Activated naive CD4-positive, alpha-beta T cell treated with anti-CD3 and anti-CD28 coated beads, Interleukin-2, amount 50 U/mL, for 16 hours (primary cell): ENCODE measurements around the gene MRPS23.

Experiments used
- DNase-seq: peaks from one replicate; pipeline ENCODE4 v3.0.0-alpha.2; 2020

Gene MRPS23

DNA sequence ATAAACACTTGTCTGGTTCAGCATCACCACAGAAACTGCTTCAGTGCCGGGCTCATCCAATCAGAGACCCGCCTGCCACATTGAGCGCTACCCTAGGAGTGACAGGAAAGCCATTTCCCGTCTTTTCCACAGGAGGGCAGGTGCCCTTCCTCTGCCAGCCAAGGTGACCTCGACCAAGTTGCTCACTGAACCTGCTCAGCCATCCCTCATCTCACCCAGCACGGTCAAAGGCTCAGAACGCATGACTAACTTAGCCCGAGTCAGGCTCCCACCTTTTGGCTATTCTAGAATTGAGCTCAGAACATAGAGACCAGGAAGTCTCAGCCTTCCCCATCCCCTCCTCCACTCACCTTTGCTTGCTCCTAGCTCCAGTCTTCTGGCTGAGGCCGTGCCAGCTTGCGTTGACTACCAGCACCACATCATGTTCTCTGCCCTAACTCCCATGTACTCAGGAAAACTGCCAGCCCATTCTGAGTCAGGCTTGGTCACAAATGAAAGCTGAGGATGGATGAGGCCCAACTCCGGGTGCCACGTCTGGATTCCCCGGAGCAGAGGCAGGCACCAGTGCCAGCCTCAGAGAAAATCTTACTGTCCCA lies 15.6 kb downstream of the MRPS23 start:
- no peak for DNase-seq

DNA sequence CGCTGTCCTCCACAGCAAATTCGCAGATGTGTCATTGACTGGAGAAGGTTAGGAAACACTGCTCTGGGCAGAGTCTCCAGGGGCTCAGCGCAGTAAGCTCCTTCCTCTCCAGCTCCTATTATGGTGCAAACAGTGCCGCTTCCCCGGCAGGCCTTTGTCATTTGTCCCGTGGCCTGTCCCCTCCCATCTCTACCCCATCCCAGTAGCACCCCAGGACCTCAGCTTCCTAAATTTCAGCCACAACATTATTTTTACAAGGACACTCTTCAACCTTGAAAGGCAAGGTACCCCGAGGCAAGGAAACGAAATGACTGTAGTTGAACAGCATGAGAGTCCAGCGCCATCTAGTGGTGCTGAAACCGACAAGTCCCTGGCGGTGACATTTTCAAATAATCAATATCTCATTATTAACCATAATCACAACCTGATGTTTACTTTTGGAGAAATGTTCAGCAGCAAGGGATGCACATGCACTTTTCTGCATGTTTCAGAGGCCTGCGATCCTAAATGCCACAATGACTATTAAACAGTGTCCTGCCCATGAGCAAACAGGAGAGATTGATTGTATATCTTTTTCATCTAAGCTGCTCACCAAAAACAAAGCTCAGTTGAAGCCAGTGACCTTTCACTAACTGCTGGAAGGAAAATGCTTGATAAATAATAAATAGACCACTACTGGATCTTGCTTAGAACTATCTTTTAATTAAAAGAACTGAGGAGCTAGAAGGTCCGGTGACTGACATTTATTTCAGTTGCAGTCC lies 16.5 kb downstream of the MRPS23 start:
- peak; percentile 68 for DNase-seq

DNA sequence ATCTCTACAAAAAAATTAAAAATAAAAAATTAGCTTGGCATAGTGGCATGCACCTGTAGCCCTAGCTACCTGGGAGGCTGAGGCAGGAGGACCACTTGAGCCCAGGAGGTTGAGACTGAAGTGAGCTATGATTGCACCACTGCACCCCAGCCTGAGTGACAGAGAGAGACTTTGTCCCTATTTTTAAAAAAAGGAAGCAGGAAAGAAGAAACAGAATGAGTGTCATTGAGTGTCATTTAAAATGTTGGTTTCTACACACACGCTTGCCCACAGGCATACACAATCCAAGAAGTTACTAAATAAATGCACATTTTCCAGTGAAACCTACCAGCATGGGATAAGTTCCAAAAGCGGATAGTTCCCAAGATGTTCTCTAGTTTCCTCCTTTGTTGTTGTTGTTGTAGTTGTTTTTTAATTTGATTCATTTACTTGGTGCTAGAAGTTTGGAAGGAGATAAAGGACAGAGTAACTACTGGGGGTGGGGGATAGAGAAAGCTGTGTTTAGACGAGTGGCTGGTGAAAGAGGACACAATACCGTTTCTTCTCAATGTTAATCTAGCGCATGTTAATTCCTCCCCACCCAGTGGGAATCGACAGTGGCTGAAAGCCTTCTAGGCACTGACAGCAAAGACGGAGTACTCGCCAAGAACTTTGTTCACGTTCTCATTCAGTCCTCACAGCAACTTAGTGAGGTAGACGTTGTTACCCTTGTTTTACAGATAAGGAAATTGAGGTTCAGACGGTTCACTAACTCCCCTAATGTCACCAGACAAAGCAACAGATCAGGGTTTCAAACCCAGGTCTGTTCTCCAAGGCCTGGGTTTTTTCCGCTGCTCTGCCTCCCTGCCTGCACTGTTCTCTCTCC lies 17.3 kb downstream of the MRPS23 start:
- DNase-seq: no peak

- DNase-seq: no peak
Observed at GRCh38 chr17:57830880-57831279, 19.0 kb downstream of the MRPS23 start.

DNA sequence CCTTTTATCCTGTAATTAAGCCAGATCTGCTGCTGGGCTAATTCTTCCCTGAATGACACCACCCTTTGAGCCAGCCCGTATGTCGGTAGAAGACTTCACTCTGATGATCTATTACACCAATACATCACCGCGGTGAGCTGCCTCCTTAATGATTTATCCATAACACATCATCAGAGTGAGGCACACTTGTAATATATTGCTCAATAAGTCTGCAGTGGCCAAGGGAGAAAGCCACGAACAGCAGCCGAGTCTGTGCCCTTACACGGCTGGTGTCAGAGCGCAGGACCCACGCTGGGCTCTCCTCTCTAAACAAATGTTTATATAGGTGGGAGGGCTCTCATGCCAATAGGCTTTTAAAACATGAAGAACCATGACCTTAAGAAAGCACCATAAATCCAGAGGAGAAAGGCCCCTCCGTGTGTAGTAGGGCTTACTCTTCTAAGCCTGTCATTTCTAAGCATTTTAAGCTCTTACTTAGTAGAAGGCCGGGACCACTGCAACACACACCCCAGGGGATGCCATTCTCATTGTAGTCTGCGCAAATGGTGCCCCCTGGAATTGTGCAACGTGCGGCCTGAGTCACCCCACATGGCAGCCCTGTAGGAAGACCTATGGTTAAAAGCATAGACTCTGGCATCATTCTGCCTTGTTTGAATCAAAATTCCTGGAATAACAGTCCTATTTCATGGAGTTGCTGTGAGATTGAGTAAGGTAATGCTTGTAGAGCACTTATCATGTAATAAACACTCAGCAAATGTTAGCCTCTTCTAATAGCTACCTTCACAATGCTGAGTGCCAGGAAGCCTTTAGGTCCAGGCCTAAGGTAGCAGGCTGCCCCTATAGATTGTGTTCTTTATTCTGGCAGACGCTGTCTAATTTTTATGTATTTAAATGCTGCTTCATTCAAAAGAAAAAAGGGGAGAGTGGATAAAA lies 26.1 kb downstream of the MRPS23 start:
- no peak for DNase-seq

DNA sequence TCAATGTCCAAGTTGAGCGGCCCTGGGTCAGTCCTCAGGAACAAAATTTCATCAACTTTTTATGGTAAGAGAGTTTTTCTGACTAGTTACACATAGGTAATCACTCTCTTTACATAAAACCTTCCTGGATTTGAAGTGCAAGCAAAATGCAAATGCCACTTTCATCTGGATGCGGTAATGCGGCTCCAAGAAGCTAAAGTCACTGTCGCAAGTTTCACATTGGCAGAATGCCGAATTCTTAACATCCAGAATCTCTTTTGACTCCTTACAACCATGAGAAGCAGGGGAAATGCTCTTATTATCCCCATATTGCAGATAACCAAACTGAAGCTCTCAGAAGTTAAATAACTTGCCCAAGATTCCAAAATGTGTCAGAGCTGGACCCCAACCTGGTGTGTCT lies 30.0 kb downstream of the MRPS23 start:
- DNase-seq: no peak

DNA sequence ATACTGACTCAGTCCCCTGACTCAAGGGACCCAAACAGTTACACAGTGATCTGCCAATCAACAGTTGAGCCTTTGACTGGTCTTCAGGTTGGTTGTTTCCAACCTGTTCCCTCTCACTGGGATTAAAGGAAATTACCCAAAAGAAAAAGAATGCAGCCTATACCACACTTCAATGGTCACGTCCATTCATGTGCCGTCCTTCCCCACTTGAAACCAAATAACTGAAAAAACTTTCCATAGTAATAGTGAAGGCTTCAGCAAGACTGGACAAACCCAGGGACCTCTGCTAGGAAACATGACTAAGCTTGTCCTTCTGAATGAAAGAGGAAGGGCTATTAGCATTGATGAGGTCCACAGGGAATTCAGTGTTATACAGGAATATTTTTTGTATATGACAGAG lies 30.6 kb downstream of the MRPS23 start:
- no peak for DNase-seq

- DNase-seq: no peak
Observed at GRCh38 chr17:57818066-57818465, 31.8 kb downstream of the MRPS23 start.

- no peak for DNase-seq
Observed at GRCh38 chr17:57817299-57817698, 32.5 kb downstream of the MRPS23 start.

DNA sequence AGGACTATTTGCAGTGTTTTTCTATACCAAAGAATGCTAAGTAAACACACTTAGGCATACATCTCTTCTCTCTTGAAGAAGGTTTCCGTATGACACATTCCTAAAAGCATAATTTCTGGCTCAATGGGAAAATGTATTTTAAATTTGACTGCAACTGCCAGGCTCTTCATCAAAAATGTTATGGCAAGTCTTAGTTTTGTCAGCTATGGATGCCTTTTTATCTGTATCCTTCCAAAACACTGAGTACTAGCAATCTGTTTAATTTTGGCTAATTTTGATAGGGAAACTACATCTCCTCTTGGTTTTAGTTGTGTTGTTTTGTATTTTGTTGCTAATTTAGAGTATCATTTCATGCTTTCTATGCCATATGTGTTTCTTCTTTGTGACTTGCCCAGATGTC lies 35.4 kb downstream of the MRPS23 start:
- DNase-seq: no peak

- no peak for DNase-seq
Observed at GRCh38 chr17:57811638-57812280, 38.1 kb downstream of the MRPS23 start.

GRCh38 chr17:57810721-57811637 lies 38.9 kb downstream of the MRPS23 start:
- DNase-seq: no peak

DNA sequence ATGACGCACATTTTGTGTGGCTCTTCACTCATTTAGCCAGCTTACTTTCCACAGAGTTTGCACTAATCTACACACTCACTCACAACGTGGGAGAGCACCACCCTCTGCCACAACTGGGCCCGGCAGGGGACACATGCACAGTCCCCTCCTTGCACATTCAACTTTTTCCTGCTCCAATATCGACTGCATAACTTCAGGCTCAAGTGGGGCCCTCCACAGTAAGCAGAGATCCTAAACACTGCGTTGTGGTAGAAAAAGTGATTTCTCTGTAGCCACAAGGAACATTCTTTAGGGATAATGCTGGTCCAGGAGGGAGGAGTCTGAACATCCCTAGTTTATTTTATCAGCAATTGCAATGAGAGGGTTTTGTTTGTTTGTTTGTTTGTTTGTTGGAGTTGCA lies 40.0 kb downstream of the MRPS23 start:
- DNase-seq: no peak

DNA sequence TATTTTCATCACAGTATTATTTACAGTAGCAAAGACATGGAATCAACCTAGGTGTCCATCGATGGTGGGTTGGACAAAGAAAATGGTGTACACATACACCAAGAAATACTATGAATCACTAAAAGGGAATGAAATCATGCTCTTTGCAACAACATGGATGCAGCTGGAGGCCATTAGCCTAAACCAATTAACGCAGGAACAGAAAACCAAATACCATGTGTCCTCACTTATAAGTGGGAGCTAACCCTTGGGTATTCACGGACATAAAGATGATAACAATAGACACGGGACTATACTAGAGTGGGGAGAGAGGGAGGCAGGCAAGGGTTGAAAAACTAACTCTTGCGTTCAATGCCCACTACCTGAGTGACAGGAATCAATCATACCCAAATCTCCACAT lies 41.0 kb downstream of the MRPS23 start:
- DNase-seq: no peak

DNA sequence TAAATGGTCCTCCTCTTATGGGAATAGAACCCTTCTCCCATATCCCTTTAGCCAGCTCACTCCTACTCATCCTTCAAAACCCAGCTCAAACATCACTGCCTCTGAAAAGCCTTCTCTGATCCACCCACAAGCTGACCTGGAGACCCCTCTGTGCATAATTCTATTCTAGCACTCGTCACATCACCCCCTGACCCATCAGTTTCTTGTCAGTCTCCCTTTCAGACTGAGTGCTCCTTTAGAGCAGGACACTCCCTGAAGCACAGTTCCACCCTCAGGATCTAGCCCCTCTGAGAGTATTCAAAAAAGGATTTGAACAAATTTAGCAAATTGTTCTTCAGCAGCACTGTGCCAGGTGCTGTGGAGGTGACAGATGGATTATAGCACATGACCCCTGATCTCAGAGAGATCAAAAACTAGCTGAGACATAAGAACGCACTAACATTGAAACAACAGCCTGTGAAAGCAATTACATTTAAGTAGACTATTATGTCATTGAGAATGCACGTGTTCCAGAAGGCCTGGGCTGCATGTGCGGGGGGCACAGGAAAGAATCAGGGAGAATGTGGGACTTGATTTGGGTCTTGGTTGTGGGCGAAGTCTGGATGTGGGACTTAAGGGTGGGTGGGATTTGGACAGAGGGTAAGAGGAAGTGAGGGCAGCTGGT lies 43.5 kb downstream of the MRPS23 start:
- no peak for DNase-seq

DNA sequence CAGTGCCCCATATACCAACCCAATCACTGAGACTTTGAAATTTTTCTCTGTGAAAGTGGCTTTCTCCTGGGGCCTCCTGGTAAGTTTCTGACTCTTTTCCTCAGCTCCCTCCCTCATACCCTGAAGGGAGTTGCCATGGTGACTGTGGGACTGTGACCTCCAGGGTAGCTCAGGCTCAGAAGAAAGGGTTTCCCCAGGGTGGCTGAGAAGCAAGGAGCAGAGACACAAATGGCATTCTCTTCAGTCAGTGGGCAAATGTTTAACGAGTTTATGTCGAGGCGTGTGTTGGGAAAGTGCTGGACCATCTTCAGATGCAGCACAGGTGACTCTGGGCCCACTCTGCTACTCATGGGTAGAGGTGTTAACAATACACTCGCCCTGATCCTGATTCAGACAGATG lies 46.8 kb downstream of the MRPS23 start:
- DNase-seq: no peak

GRCh38 chr17:57801044-57801711 lies 48.7 kb downstream of the MRPS23 start:
- DNase-seq: no peak

GRCh38 chr17:57794841-57795240 lies 55.0 kb downstream of the MRPS23 start:
- no peak for DNase-seq

- DNase-seq: no peak
Observed at GRCh38 chr17:57788725-57789124, 61.1 kb downstream of the MRPS23 start.

DNA sequence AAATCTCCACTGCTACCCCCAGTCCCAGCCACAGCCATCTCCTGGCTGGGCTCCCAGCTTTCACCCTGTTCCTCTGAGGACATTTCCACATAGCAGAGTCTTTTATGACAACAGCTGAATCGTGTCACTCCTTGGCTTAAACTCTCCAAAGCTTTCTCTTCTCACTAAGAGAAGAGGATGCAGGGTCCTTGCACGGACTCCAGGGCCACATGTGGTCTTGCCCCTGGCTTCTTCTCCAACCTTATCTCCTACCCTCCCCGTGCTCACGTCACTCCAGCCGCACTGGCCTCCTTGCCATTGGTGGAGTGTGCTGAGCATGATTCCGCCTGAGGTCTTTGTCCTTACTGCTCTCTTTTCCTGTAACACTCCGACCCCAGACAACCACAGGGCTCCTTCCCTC lies 64.8 kb downstream of the MRPS23 start:
- no peak for DNase-seq
